GM20000 (cell line): ENCODE results near the gene LECT2.

Experiments used
- DNase-seq: peaks from one replicate; pipeline ENCODE4 v3.0.0; 2012; ENCODE audit warnings: low spot score
- CTCF ChIP-seq: IDR thresholded peaks from 2 replicates; pipeline ENCODE4 v1.5.1; 2012; ENCODE audit warnings: mild to moderate bottlenecking, control low read depth; ENCODE audit errors: extremely low read depth, missing control alignments

Gene LECT2

GRCh38 chr5:135971701-135972100 is 16.9 kb upstream of the LECT2 start:
- no peak for TF ChIP-seq CTCF

GRCh38 chr5:135966790-135967189 is 12.0 kb upstream of the LECT2 start:
- no peak for TF ChIP-seq CTCF
- DNase-seq, result no peak

More at GRCh38 chr5:135971701-135972100, 16.9 kb upstream of the LECT2 start:
- no peak for DNase-seq

GRCh38 chr5:135966165-135966564 is 11.4 kb upstream of the LECT2 start:
- no peak for TF ChIP-seq CTCF
- no peak for DNase-seq

GRCh38 chr5:135965504-135965903 is 10.7 kb upstream of the LECT2 start:
- no peak for TF ChIP-seq CTCF

GRCh38 chr5:135964670-135965320 is 10.0 kb upstream of the LECT2 start:
- DNase-seq, result no peak
- no peak for TF ChIP-seq CTCF

More at GRCh38 chr5:135965504-135965903, 10.7 kb upstream of the LECT2 start:
- no peak for DNase-seq

- no peak for DNase-seq
- no peak for TF ChIP-seq CTCF
Observed at GRCh38 chr5:135955525-135955924, 742 bp upstream of the LECT2 start.

GRCh38 chr5:135953850-135954249 is 933 bp downstream of the LECT2 start:
- no peak for TF ChIP-seq CTCF
- no peak for DNase-seq
